Osteoblast (primary cell): ENCODE data around the gene ELMO2. TPM values are rescaled to one million over a fixed set of nuclear protein-coding genes. Genes with fewer than 3 reads are reported as not detected.
A peak's percentile ranks its signal among the peaks of the same experiment; 100 is the strongest.

ENCODE experiments used
- DNase-seq: peaks from one replicate; pipeline ENCODE4 v3.0.0; 2011; ENCODE audit warnings: low spot score, mixed read lengths; ENCODE audit not compliant: insufficient read length; ENCODE audit errors: missing footprints
- H2AFZ ChIP-seq: 2 replicates; pipeline ENCODE4 v1.6.0; 2011; ENCODE audit warnings: mild to moderate bottlenecking, low read length
- H3K27ac ChIP-seq: 2 replicates; pipeline ENCODE4 v1.5.1; 2011; ENCODE audit warnings: mild to moderate bottlenecking, low read depth, low read length, moderate library complexity
- H3K27me3 ChIP-seq: 2 replicates; pipeline ENCODE4 v1.6.0; 2012; ENCODE audit warnings: mild to moderate bottlenecking, control low read depth, inconsistent platforms, low read length, moderate library complexity; ENCODE audit not compliant: insufficient read depth
- H3K36me3 ChIP-seq: 2 replicates; pipeline ENCODE4 v1.5.1; 2011; ENCODE audit warnings: mild to moderate bottlenecking, low read length, control low read depth, moderate library complexity; ENCODE audit not compliant: insufficient read depth
- H3K4me1 ChIP-seq: 2 replicates; pipeline ENCODE4 v1.5.1; 2011; ENCODE audit warnings: mild to moderate bottlenecking, low read length, control low read depth, moderate library complexity; ENCODE audit not compliant: insufficient read depth
- H3K4me2 ChIP-seq: 2 replicates; pipeline ENCODE4 v1.6.0; 2011; ENCODE audit warnings: mild to moderate bottlenecking, low read length; ENCODE audit not compliant: insufficient read depth
- H3K4me3 ChIP-seq: fragments of 200-600 bp; sonication (generic); 3 replicates; pipeline ENCODE4 v1.5.1; 2012; ENCODE audit warnings: mild to moderate bottlenecking, low read length, inconsistent platforms; ENCODE audit not compliant: insufficient read depth
- H3K79me2 ChIP-seq: 2 replicates; pipeline ENCODE4 v1.6.0; 2012; ENCODE audit warnings: mild to moderate bottlenecking, low read length, control low read depth, inconsistent platforms; ENCODE audit not compliant: insufficient read depth
- H3K9me3 ChIP-seq: 2 replicates; pipeline ENCODE4 v1.5.1; 2011; ENCODE audit warnings: low read depth, low read length, control low read depth
- H4K20me1 ChIP-seq: 2 replicates; pipeline ENCODE4 v1.6.0; 2012; ENCODE audit warnings: mild to moderate bottlenecking, low read length, control low read depth; ENCODE audit not compliant: insufficient read depth
- total RNA-seq: library from RNA; depleted of rRNA; stranded (reverse); fragments of >200 nt; gene quantifications from 2 replicates; pipeline ENCODE4 v1.2.3, GENCODE V29; 2012
- TF ChIP-seq, protein P1 (sequence below): IDR thresholded peaks from 2 replicates; pipeline ENCODE4 v1.5.1; 2011; ENCODE audit warnings: mild to moderate bottlenecking, low read depth, low read length, moderate library complexity; ENCODE audit errors: extremely low read depth

The ELMO2 gene
- total RNA-seq, 1 donor, result 46.7 TPM

GRCh38 chr20:46363874-46364669 is 42.3 kb downstream of the ELMO2 start:
- Histone ChIP-seq H3K27ac (peak overlapping the region; percentile 96), H3K27me3 (no peaks in the 10 kb centered on the region), H3K36me3 (peaks cover 38% of the 10 kb centered on the region), H3K4me1 (peaks cover 24% of the 10 kb centered on the region), H3K9me3 (no peaks in the 10 kb centered on the region), H2AFZ (peak overlapping the region; percentile 88), H3K4me3 (peak overlapping the region; percentile 99), H3K4me2 (peak overlapping the region; percentile 97), H3K79me2 (peaks cover 47% of the 10 kb centered on the region), H4K20me1 (peaks cover 29% of the 10 kb centered on the region)
- TF ChIP-seq, protein P1, sequence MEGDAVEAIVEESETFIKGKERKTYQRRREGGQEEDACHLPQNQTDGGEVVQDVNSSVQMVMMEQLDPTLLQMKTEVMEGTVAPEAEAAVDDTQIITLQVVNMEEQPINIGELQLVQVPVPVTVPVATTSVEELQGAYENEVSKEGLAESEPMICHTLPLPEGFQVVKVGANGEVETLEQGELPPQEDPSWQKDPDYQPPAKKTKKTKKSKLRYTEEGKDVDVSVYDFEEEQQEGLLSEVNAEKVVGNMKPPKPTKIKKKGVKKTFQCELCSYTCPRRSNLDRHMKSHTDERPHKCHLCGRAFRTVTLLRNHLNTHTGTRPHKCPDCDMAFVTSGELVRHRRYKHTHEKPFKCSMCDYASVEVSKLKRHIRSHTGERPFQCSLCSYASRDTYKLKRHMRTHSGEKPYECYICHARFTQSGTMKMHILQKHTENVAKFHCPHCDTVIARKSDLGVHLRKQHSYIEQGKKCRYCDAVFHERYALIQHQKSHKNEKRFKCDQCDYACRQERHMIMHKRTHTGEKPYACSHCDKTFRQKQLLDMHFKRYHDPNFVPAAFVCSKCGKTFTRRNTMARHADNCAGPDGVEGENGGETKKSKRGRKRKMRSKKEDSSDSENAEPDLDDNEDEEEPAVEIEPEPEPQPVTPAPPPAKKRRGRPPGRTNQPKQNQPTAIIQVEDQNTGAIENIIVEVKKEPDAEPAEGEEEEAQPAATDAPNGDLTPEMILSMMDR, result no peak
- DNase-seq, result peak; percentile 97

DNA sequence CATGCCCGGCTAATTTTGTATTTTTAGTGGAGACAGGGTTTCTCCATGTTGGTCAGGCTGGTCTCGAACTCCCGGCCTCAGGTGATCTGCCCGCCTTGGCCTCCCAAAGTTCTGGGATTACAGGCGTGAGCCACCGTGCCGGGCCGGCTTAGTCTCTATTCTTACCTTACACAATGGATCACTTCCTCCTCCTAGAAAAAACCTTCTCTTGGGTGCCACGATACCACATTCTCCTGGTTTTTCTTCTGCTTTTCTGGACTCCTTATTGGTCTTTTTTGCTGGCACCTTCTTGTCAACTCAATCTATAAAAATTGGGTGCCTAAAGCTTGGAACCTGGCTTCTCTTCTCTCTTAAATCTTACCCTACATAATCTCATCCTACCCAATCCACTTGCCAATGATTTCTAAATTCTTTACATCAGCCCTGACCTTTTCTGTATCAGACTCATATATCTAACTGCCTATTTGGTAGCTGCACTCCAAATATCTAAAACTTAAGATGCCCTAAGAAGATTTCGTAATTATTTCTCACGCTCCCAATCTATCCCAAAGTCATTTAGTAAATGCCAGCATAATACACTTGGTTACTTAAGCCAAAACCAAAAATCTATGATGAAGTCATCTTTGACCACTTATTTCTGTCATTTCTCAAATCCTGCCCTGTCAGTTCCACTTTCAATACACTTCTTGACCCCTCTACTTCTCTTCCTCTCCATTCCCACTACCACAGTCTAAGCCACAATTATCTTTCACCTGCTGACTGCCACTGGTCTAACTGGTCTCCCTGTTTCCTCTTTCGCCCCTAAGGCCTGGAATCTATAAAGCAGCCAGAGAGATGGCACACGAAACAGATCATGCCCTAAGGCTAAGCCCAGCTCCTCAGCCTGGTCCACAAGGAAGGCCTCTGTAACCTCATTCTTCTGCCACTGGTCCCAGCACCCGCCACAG is 43.2 kb downstream of the ELMO2 start:
- DNase-seq, result peak; percentile 58
- peaks cover 37% of the 10 kb centered on the region for H4K20me1 ChIP-seq
- H3K79me2 ChIP-seq, result peaks cover 55% of the 10 kb centered on the region
- peak overlapping the region; percentile 96 for H3K27ac ChIP-seq
- no peak overlapping the region for H2AFZ ChIP-seq
- H3K4me1 ChIP-seq, result peaks cover 23% of the 10 kb centered on the region
- peak overlapping the region; percentile 99 for H3K4me3 ChIP-seq
- no peaks in the 10 kb centered on the region for H3K9me3 ChIP-seq
- TF ChIP-seq, protein P1, result no peak
- H3K36me3 ChIP-seq, result peaks cover 41% of the 10 kb centered on the region
- H3K4me2 ChIP-seq, result peak overlapping the region; percentile 97
- no peaks in the 10 kb centered on the region for H3K27me3 ChIP-seq

DNA sequence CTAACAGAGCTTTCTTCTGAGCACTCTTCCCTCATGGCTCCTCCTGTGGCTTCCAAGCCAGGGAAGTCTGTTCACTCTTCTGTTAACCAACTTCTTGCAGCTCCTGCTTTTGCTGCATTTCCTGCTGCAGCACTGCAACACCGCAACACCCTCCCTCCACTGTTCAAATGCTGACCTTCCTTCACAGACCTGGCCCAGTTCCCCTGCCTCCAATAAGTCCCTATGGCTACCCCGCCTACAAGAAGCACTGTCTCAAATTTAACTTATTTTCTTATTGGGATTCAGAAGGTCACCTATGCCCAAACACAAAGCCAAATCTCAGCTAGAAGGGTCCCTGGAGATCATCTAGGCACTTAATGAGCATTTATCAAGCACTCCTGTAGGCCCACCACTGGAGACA is 44.6 kb downstream of the ELMO2 start:
- TF ChIP-seq, protein P1, result no peak
- peaks cover 27% of the 10 kb centered on the region for H3K4me1 ChIP-seq
- H2AFZ ChIP-seq, result no peak overlapping the region
- H3K27me3 ChIP-seq, result no peaks in the 10 kb centered on the region
- peaks cover 28% of the 10 kb centered on the region for H3K36me3 ChIP-seq
- no peak overlapping the region for H3K27ac ChIP-seq
- no peaks in the 10 kb centered on the region for H3K9me3 ChIP-seq
- DNase-seq, result peak; percentile 91
- H3K4me2 ChIP-seq, result no peak overlapping the region
- H3K4me3 ChIP-seq, result no peak overlapping the region
- H4K20me1 ChIP-seq, result peaks cover 46% of the 10 kb centered on the region
- H3K79me2 ChIP-seq, result peaks cover 60% of the 10 kb centered on the region

- Histone ChIP-seq H3K79me2 (peaks cover 60% of the 10 kb centered on the region), H3K9me3 (no peaks in the 10 kb centered on the region), H4K20me1 (peaks cover 46% of the 10 kb centered on the region), H3K27me3 (no peaks in the 10 kb centered on the region), H3K4me2 (no peak overlapping the region), H3K27ac (no peak overlapping the region), H3K4me1 (peaks cover 27% of the 10 kb centered on the region), H3K36me3 (peaks cover 24% of the 10 kb centered on the region), H3K4me3 (no peak overlapping the region), H2AFZ (no peak overlapping the region)
- TF ChIP-seq, protein P1, result no peak
- peak; percentile 68 for DNase-seq
These were observed 45.0 kb downstream of the ELMO2 start for GRCh38 chr20:46361381-46361780.
